Stimulated activated CD8-positive, alpha-beta memory T cell treated with anti-CD3 and anti-CD28 coated beads, Interleukin-15, amount 100 ng/mL, for 4 hours (primary cell): ENCODE measurements around the gene ANKRD61.
"Not testable (repeated sequence)": the region's sequence is repeated elsewhere in the genome, so short reads cannot be mapped to it uniquely, and the experiment has no call there.

ENCODE experiments used
- DNase-seq, 2 donors: peaks; one replicate each; pipeline ENCODE4 v3.0.0-alpha.2; 2020; ENCODE audit warnings: low read depth in 2 of 2

ANKRD61 gene

GRCh38 chr7:6031567-6031966, 391 bp downstream of the ANKRD61 start:
- no peak for DNase-seq

- DNase-seq: no peak
Observed at GRCh38 chr7:6032167-6032566, 991 bp downstream of the ANKRD61 start.

GRCh38 chr7:6032641-6033040, 1.5 kb downstream of the ANKRD61 start:
- no peak for DNase-seq

GRCh38 chr7:6035165-6035564, 4.0 kb downstream of the ANKRD61 start:
- DNase-seq: no peak

- DNase-seq: no peak
Observed at GRCh38 chr7:6035686-6036085, 4.5 kb downstream of the ANKRD61 start.

- DNase-seq: no peak
Observed at GRCh38 chr7:6049780-6050179, 18.6 kb downstream of the ANKRD61 start.

GRCh38 chr7:6051185-6051584, 20.0 kb downstream of the ANKRD61 start:
- DNase-seq: not testable (repeated sequence)

- DNase-seq: no peak
Observed at GRCh38 chr7:6056616-6057015, 25.4 kb downstream of the ANKRD61 start.

- no peak for DNase-seq
Observed at GRCh38 chr7:6057316-6058129, 26.3 kb downstream of the ANKRD61 start.

GRCh38 chr7:6059941-6060340, 28.8 kb downstream of the ANKRD61 start:
- not testable (repeated sequence) for DNase-seq

- DNase-seq: no peak
Observed at GRCh38 chr7:6071406-6071805, 40.2 kb downstream of the ANKRD61 start.

GRCh38 chr7:6074612-6075380, 43.6 kb downstream of the ANKRD61 start:
- DNase-seq: no peak

GRCh38 chr7:6078548-6078947, 47.4 kb downstream of the ANKRD61 start:
- DNase-seq: no peak

GRCh38 chr7:6083047-6083446, 51.9 kb downstream of the ANKRD61 start:
- not testable (repeated sequence) for DNase-seq
